Endothelial cell of umbilical vein (primary cell): ENCODE measurements around the gene TTC9. TPM values are rescaled to one million over a fixed set of nuclear protein-coding genes. Genes with fewer than 3 reads are reported as not detected.

Experiments
- BruUV-seq: library from RNA; stranded (reverse); fragments of 400-500 nt; replicated peaks from 2 replicates; lab custom pipeline; 2021; lab: Mats Ljungman, UMichigan
- CTCF ChIA-PET: fragments of 300-600, 350-600 bp; sonication (Branson Sonifier 250); formaldehyde crosslinking; loops from one replicate; lab custom pipeline; 2021; ENCODE audit warnings: antibody characterized with exemption, inconsistent platforms; lab: Charles Lee
- POLR2A ChIA-PET: fragments of 300-600, 350-600 bp; sonication (Branson Sonifier 250); formaldehyde crosslinking; loops from one replicate; lab custom pipeline; 2021; ENCODE audit warnings: antibody characterized with exemption, inconsistent platforms; lab: Charles Lee
- DNase-seq: peaks from one replicate; pipeline ENCODE4 v3.0.0-alpha.2; 2011; ENCODE audit warnings: low read depth, low spot score
- FAIRE-seq: peaks from 2 replicates; lab custom pipeline; 2011; peaks lifted over from hg19 to GRCh38; lab: Jason Lieb, UNC
- H2AFZ ChIP-seq: 2 replicates; pipeline ENCODE4 v1.6.0; 2012; ENCODE audit warnings: low read depth, low read length, control low read depth, inconsistent platforms
- H3K27ac ChIP-seq: 2 replicates; pipeline ENCODE4 v1.5.1; 2011; ENCODE audit warnings: low read depth, mild to moderate bottlenecking, control low read depth, low read length, moderate library complexity; ENCODE audit not compliant: insufficient read depth
- H3K27me3 ChIP-seq, 2 experiments: 2 replicates each; pipeline versions ENCODE4 v1.6.0 to v1.6.1; 2011; ENCODE audit warnings: low read length in 2 of 2, mixed read lengths in 1 of 2; ENCODE audit not compliant: control insufficient read depth in 2 of 2, insufficient read depth in 2 of 2
- H3K36me3 ChIP-seq, 2 experiments: 2 replicates in 1 of 2; 3 replicates in 1 of 2; pipeline ENCODE4 v1.5.1; 2011; ENCODE audit warnings: low read length in 2 of 2, mild to moderate bottlenecking in 1 of 2, moderate library complexity in 1 of 2; ENCODE audit not compliant: control insufficient read depth in 2 of 2, insufficient read depth in 2 of 2; ENCODE audit errors: extremely low read depth in 1 of 2
- H3K4me1 ChIP-seq: 3 replicates; pipeline ENCODE4 v1.5.1; 2011; ENCODE audit warnings: mild to moderate bottlenecking, low read length; ENCODE audit not compliant: control insufficient read depth, insufficient read depth; ENCODE audit errors: extremely low read depth
- H3K4me2 ChIP-seq: 2 replicates; pipeline ENCODE4 v1.6.1; 2011; ENCODE audit warnings: low read length, control low read depth, mixed read lengths; ENCODE audit not compliant: insufficient read depth
- H3K4me3 ChIP-seq, 3 experiments: fragments of 200-600 bp in 1 of 3; sonication (generic), shearing (Covaris generic) in 1 of 3; replicated peaks in 1 of 3; 2 replicates each; pipeline ENCODE4 v1.5.1; 2011 to 2016; ENCODE audit warnings: control low read depth in 3 of 3, low read length in 3 of 3, mild to moderate bottlenecking in 2 of 3, inconsistent platforms in 1 of 3, low read depth in 1 of 3, moderate library complexity in 1 of 3; ENCODE audit not compliant: insufficient read depth in 1 of 3
- H3K79me2 ChIP-seq: 2 replicates; pipeline ENCODE4 v1.6.0; 2012; ENCODE audit warnings: low read length, inconsistent platforms; ENCODE audit not compliant: control insufficient read depth, insufficient read depth
- H3K9ac ChIP-seq: replicated peaks from 2 replicates; pipeline ENCODE3; 2011; ENCODE audit warnings: low read length, control low read depth; ENCODE audit not compliant: insufficient read depth; ENCODE audit errors: extremely low read depth
- H3K9me1 ChIP-seq: replicated peaks from 3 replicates; pipeline ENCODE4 v1.6.0; 2011; ENCODE audit warnings: mild to moderate bottlenecking, low read length; ENCODE audit not compliant: control insufficient read depth, insufficient read depth; ENCODE audit errors: extremely low read depth
- H3K9me3 ChIP-seq: replicated peaks from 2 replicates; pipeline ENCODE4 v1.5.1; 2012; ENCODE audit warnings: low read length, inconsistent platforms; ENCODE audit not compliant: control insufficient read depth, insufficient read depth
- H4K20me1 ChIP-seq: replicated peaks from 2 replicates; pipeline ENCODE3; 2011; ENCODE audit warnings: mild to moderate bottlenecking, low read length; ENCODE audit not compliant: control insufficient read depth, insufficient read depth; ENCODE audit errors: extremely low read depth
- EZH2 ChIP-seq: IDR thresholded peaks from 2 replicates; pipeline ENCODE4 v1.6.1; 2012; ENCODE audit warnings: borderline replicate concordance, low read depth, mild to moderate bottlenecking, moderate library complexity, low read length, inconsistent platforms; ENCODE audit not compliant: severe bottlenecking
- FOS ChIP-seq: IDR thresholded peaks from 2 replicates; pipeline ENCODE4 v1.6.1; 2011; ENCODE audit warnings: mild to moderate bottlenecking, low read length, moderate library complexity, borderline replicate concordance; ENCODE audit not compliant: insufficient read depth
- GATA2 ChIP-seq: IDR thresholded peaks from 2 replicates; pipeline ENCODE4 v1.7.0; 2011; ENCODE audit warnings: low read depth, mild to moderate bottlenecking, moderate library complexity, mixed read lengths, low read length; ENCODE audit not compliant: insufficient read length, insufficient read depth
- JUN ChIP-seq: IDR thresholded peaks from 2 replicates; pipeline ENCODE4 v1.6.1; 2011; ENCODE audit warnings: borderline replicate concordance, low read depth; ENCODE audit not compliant: insufficient read length, insufficient read depth
- MYC ChIP-seq: IDR thresholded peaks from one replicate; pipeline ENCODE4 v1.6.1; 2011; ENCODE audit warnings: mild to moderate bottlenecking, low read depth, low read length
- POLR2A ChIP-seq: IDR thresholded peaks from 2 replicates; pipeline ENCODE4 v1.6.1; 2012; ENCODE audit warnings: low read depth, mild to moderate bottlenecking, control low read depth, low read length
- POLR2AphosphoS5 ChIP-seq: IDR thresholded peaks from 2 replicates; pipeline ENCODE4 v1.6.1; 2012; ENCODE audit warnings: low read depth, mild to moderate bottlenecking, control low read depth, low read length, moderate library complexity; ENCODE audit not compliant: insufficient read depth
- dilution Hi-C: fragments of 300-500 bp; cut with MboI; formaldehyde crosslinking; loops from one replicate; pipeline ENCODE4 v1.15.0; 2019; ENCODE audit warnings: low sequenced_read_pairs; ENCODE audit not compliant: extremely low pct_ligation_motif_present
- intact Hi-C: fragments of 100-400 bp; cut with micrococcal nuclease; formaldehyde crosslinking; loops from one replicate; pipeline ENCODE4 v1.10.0; 2022
- polyA plus RNA-seq, 4 experiments: library from polyadenylated mRNA; depleted of rRNA in 3 of 4; stranded (reverse) in 3 of 4; unstranded in 1 of 4; fragments of >200 nt; gene quantifications; 2 replicates each; pipeline versions ENCODE4 v1.2.1 to v1.2.3, GENCODE V29; 2011 to 2012; ENCODE audit warnings: missing spikeins in 1 of 4
- total RNA-seq: library from RNA; stranded (reverse); gene quantifications from 2 replicates; pipeline ENCODE4 v1.2.3, GENCODE V29; 2021
- TF ChIP-seq, protein P1 (sequence below), 2 donors: IDR thresholded peaks; 1 replicate in 1 of 2; 2 replicates in 1 of 2; pipeline ENCODE4 v1.5.1; 2011; ENCODE audit warnings: low read length in 2 of 2, mild to moderate bottlenecking in 2 of 2, moderate library complexity in 2 of 2, control low read depth in 1 of 2, inconsistent platforms in 1 of 2, low read depth in 1 of 2; ENCODE audit not compliant: insufficient read depth in 1 of 2; ENCODE audit errors: extremely low read depth in 1 of 2
- TF ChIP-seq, protein P2 (sequence below): IDR thresholded peaks from 2 replicates; pipeline ENCODE4 v1.6.1; 2011; ENCODE audit not compliant: insufficient read depth, insufficient read length

TTC9 gene
- total and polyA plus RNA-seq, 2 donors (not counting 3 experiments of a cell fraction or from before 2014, with no cell fraction given), result 0.06 TPM; not detected in 1

DNA sequence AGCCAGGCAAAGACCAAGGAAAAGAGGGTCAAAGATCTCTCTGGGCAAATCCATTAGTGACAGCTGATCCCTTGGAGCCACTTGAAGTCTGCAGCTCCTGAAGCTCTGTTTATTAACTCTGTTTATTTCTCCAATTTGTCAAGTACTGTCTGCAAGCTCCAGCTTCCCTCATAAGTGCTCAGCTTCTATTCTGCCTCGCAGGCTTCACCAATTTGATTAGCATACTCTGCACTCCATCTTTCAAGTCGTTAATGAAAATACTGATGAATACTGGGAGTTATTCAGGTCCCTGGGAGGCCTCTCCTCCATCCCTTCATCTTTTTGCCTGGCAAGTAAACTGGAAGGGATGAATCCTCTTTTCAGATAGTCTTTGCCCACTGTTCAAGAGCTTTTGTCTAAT lies 54.3 kb downstream of the TTC9 start:
- POLR2A ChIA-PET, result no interaction called here

DNA sequence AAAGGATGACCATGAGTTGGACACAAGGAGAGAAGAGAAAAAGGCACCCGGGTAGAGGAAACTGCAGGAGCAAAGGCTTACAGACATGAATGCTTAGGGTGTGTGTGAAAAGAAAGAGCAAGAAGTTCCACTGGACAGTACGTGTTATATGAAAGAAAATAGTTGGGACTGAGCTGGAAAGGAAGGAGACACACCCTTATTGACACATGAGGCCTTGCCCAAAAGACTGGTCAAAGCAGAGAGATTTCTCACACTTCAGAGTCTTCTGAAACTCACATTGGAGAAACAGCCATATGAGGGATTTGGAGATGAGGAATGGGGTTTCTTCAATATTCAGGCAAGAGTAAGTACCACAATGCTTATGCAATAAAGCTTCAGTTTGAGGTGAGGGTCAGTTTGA lies 56.0 kb downstream of the TTC9 start:
- H3K9ac ChIP-seq, result no peak overlapping the region
- no peaks in the 10 kb centered on the region for H3K9me1 ChIP-seq
- TF ChIP-seq FOS (no peak), MYC (no peak), POLR2A (no peak), GATA2 (no peak), POLR2AphosphoS5 (no peak), JUN (no peak), EZH2 (no peak)
- TF ChIP-seq, protein P1, sequence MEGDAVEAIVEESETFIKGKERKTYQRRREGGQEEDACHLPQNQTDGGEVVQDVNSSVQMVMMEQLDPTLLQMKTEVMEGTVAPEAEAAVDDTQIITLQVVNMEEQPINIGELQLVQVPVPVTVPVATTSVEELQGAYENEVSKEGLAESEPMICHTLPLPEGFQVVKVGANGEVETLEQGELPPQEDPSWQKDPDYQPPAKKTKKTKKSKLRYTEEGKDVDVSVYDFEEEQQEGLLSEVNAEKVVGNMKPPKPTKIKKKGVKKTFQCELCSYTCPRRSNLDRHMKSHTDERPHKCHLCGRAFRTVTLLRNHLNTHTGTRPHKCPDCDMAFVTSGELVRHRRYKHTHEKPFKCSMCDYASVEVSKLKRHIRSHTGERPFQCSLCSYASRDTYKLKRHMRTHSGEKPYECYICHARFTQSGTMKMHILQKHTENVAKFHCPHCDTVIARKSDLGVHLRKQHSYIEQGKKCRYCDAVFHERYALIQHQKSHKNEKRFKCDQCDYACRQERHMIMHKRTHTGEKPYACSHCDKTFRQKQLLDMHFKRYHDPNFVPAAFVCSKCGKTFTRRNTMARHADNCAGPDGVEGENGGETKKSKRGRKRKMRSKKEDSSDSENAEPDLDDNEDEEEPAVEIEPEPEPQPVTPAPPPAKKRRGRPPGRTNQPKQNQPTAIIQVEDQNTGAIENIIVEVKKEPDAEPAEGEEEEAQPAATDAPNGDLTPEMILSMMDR (IDR thresholded peaks at IDR 0.05; ENCODE audit: extremely low read depth in 1 of 2, insufficient read depth in 1 of 2, low read depth in 1 of 2, low read length in 2 of 2), result no peak
- TF ChIP-seq, protein P2, sequence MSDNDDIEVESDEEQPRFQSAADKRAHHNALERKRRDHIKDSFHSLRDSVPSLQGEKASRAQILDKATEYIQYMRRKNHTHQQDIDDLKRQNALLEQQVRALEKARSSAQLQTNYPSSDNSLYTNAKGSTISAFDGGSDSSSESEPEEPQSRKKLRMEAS, result no peak
- peak overlapping the region; percentile 14 for H2AFZ ChIP-seq
- no peak overlapping the region for H3K4me3 ChIP-seq
- no peaks in the 10 kb centered on the region for H3K4me1 ChIP-seq
- H3K9me3 ChIP-seq, result no peaks in the 10 kb centered on the region
- FAIRE-seq (no peak), DNase-seq (no peak)
- no peaks in the 10 kb centered on the region for H3K79me2 ChIP-seq
- H3K27ac ChIP-seq, result no peak overlapping the region
- intact Hi-C loops, result no loop called here
- BruUV-seq, result no TSS peak
- CTCF ChIA-PET, result interaction anchor here (1.2 to 1.6 kb wide), 2 partner anchors 9 to 10 kb away, joined by 4 to 8 read pairs; no protein-coding TSS in a partner anchor
- H3K4me2 ChIP-seq, result no peak overlapping the region
- no peaks in the 10 kb centered on the region for H3K27me3 ChIP-seq
- POLR2A ChIA-PET, result no interaction called here
- H3K36me3 ChIP-seq, result no peaks in the 10 kb centered on the region
- dilution Hi-C loops, result no loop called here
- no peaks in the 10 kb centered on the region for H4K20me1 ChIP-seq

More for the DNA sequence above, 54.3 kb downstream of the TTC9 start:
- Histone ChIP-seq H3K27ac (no peak overlapping the region), H3K9me3 (no peaks in the 10 kb centered on the region), H3K9me1 (no peaks in the 10 kb centered on the region), H3K4me3 (no peak overlapping the region), H3K36me3 (no peaks in the 10 kb centered on the region), H3K4me2 (no peak overlapping the region), H3K27me3 (no peaks in the 10 kb centered on the region), H3K4me1 (no peaks in the 10 kb centered on the region), H4K20me1 (no peaks in the 10 kb centered on the region), H2AFZ (no peak overlapping the region), H3K9ac (no peak overlapping the region), H3K79me2 (no peaks in the 10 kb centered on the region)
- FAIRE-seq (no peak), DNase-seq (no peak)
- dilution Hi-C loops, result no loop called here
- TF ChIP-seq JUN, result no peak
- TF ChIP-seq, protein P2, result no peak
- TF ChIP-seq EZH2, result no peak
- TF ChIP-seq POLR2AphosphoS5, result no peak
- TF ChIP-seq POLR2A, result no peak
- no peak for TF ChIP-seq FOS
- TF ChIP-seq MYC, result no peak
- CTCF ChIA-PET, result no interaction called here
- intact Hi-C loops, result no loop called here
- BruUV-seq, result no TSS peak
